A549 treated with Hydrocortisone at 1 μM for 4 hours (cell line): ENCODE data around the gene KLK13. TPM values are rescaled to one million over a fixed set of nuclear protein-coding genes. Genes with fewer than 3 reads are reported as not detected.

Source experiments
- total RNA-seq: library from RNA; stranded (reverse); fragments of 200-300 nt; extraction: Qiagen RNA extraction; gene quantifications from 5 replicates; pipeline ENCODE4 v1.2.3, GENCODE V29; 2022

Gene KLK13, protein sequence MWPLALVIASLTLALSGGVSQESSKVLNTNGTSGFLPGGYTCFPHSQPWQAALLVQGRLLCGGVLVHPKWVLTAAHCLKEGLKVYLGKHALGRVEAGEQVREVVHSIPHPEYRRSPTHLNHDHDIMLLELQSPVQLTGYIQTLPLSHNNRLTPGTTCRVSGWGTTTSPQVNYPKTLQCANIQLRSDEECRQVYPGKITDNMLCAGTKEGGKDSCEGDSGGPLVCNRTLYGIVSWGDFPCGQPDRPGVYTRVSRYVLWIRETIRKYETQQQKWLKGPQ
- 0.13 to 0.23 TPM (median 0.15 TPM) in 3 of 5 replicates, not detected in the others for total RNA-seq

DNA sequence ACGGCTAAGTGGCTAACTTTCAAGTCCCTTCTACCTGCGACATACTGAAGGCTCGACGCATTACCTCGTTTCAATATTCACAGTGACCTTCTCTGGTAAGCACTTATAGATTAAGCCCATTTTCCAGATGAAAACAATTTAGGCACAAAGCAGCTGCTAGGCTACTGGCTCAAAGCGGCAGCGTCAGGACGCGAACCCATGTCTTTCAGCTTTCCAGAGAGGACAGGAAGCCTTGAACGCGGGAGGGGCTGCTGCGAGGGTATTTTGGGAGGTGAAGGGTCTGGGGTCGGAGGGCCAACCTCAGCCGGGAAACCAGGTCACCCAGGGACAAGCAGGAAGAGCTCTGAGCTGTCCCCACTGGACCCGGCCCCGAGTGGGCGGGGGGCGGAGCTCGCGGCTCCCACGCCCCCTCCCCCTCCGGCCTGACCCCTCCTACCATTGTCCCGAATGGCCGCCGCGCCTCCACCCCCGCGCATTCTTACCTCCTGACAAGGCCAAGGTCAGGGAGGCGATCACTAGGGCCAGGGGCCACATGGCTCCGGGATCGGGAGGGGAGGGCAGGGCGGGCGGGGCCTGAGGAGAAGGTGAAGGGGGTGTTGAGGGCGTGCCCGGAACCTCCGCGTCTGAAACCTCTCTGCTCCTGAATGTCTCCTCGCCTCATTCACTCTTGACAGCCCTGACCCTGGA lies at the start of gene KLK13:
Gene KLK13 (minus strand): TSS at position 559 of the 687 bp plus-strand sequence. CDS start 25 bp downstream, at position 534.

DNA sequence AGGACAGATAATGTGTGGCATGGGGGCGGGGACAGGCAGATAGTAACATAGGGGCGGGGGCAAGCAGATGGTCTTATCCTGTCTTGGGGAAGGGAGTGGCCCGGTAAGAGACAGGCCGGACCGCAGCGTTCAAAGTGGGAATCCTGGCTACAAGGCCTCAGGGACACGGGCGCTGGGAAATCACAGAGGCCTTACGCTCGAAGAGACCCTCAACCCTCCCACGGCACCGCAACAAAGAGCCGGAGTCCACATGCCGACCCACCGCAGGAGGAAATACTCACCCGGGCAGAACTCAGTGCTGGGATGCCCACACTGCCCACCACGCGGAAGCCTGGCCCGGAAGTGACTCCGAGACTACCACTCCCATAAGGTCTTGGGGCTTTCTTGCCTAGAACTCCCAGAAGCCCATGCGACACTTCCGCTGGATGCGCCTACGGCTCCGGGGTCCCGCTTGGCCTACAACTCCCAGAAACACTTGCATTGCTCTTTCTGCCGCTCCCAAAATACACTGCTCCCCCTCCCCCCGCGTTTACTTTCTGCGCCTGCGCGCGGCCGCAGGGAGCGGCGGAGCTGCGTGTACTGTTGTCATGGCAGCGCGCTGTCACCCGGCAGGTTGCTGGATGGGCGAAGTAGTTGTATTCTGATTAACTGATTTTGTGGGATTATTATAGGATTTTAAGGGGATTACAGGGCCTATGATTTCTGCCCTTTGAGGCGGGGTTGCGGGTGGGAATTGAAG lies 43.3 kb upstream of the KLK13 start, which contains the start of gene CTU1:
Gene CTU1 (minus strand): TSS at position 344 of the 739 bp plus-strand sequence. CDS start 3,840 bp downstream, outside the sequence.

DNA sequence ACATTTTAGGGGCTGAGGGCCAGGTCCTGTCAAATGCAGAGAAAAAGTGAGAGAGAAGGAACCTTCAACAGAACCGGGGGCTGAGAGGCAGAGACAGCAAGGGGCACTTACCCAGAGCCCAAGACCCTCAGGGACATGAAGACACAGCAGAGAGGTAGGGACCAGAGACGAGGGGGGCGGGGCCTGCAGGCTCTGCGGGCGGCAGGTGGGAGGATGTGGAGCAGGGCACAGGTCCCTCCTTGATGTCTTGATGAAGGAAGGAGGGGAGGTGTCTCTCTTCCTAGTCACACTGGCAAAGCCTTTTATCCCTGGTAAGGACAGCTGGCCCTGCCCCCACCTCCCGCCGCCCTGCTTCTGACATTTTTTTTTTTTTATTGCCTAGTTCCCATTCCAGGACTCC lies 17.7 kb upstream of the KLK13 start, which contains the start of gene KLK14:
Gene KLK14 (minus strand): TSS at position 277 of the 400 bp plus-strand sequence. CDS start 273 bp downstream, at position 4.

DNA sequence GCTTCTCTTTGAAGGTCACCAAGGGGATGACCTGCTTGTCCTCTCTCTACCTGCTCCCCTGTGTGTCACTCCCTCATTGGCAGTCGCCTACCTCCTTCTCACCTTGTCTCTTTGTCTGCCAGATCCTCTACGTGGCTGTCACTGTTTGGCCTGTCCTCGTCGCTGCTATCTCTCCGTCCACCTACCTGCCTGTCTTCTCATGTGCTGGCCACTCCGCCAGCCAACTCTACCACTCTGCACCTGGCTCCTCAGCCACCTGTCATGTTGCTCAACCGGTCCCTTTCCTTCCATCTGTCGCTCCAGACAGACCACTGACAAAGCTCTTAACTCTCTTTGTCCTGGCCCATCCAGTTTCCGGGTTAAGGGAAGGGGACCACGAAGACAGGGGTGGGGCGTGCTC lies 30.2 kb downstream of the KLK13 start, which contains the start of gene KLK12:
Gene KLK12 (minus strand): TSS at position 299 of the 400 bp plus-strand sequence. CDS start 381 bp downstream, outside the sequence.

DNA sequence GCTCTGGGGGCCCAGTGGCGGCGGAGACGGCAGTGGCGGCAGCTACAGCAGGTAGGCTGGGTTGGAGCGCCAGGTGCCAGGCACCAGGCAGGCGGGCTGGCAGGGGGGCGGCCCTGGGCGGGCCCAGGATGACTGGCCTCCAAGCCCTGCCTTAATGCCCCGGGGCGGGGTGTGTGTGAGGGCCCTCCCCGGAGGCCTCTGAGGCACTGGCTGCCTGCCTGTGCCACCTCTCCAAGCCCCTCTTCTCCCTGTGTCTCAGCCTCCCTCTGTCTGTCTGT lies 38.4 kb downstream of the KLK13 start, which contains the start of gene KLK11:
Gene KLK11 (minus strand): TSS at position 63 of the 278 bp plus-strand sequence. CDS start 985 bp downstream, outside the sequence.

DNA sequence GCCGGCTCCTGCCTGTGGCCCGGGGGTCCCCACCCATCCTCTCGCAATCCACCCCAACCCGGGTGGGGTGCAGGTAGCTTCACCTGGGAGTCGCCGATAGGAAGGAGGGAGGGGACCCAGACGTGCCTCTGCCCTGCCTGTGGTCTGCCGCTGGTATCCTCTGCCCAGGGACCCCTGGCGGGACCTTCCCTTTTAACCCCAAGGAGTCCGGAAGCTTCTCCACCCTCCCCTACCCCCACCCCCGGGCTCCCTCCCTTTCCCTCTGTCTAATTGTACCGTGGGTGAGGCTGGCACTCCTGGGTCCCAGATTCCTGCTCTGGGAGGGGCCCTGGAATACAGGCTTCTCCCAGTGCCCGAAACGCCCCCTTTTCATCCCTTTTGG lies 45.4 kb downstream of the KLK13 start, which contains the start of gene KLK10:
Gene KLK10 (minus strand): TSS at position 166 of the 382 bp plus-strand sequence. CDS start 579 bp downstream, outside the sequence.

Other genes with a start within 250 kb of the KLK13 start
- 0.09 to 0.26 TPM (median 0.24 TPM) in 3 of 5 replicates, not detected in the others for gene KLK1, start 241.3 kb downstream of the KLK13 start, total RNA-seq
- not detected in 5 replicates for gene KLK15, start 231.5 kb downstream of the KLK13 start, total RNA-seq
- gene KLK3, start 210.2 kb downstream of the KLK13 start, total RNA-seq = not detected in 5 replicates
- gene KLK2, start 191.7 kb downstream of the KLK13 start, total RNA-seq = 0.10 to 0.37 TPM (median 0.19 TPM) in 4 of 5 replicates, not detected in the other
- 0.12 TPM in 1 of 5 replicates, not detected in the others for gene KLK4, start 153.7 kb downstream of the KLK13 start, total RNA-seq
- gene KLK5, start 112.1 kb downstream of the KLK13 start, total RNA-seq = 0.06 TPM in 1 of 5 replicates, not detected in the others
- gene KLK6, start 95.5 kb downstream of the KLK13 start, total RNA-seq = 0.21 to 0.38 TPM (median 0.28 TPM) in 5 replicates
- 0.17 TPM in 1 of 5 replicates, not detected in the others for gene KLK7, start 81.2 kb downstream of the KLK13 start, total RNA-seq
- gene KLK8, start 63.5 kb downstream of the KLK13 start, total RNA-seq = not detected in 5 replicates
- gene KLK10, start 45.4 kb downstream of the KLK13 start, total RNA-seq = 0.09 to 0.52 TPM (median 0.40 TPM) in 5 replicates
- gene KLK11, start 38.5 kb downstream of the KLK13 start, total RNA-seq = 0.12 TPM in 1 of 5 replicates, not detected in the others
- gene KLK12, start 30.1 kb downstream of the KLK13 start, total RNA-seq = not detected in 5 replicates
- gene KLK14, start 17.8 kb upstream of the KLK13 start, total RNA-seq = 0.26 to 0.44 TPM (median 0.36 TPM) in 5 replicates
- gene CTU1, start 43.3 kb upstream of the KLK13 start, total RNA-seq = 5.1 to 14.7 TPM (median 13.8 TPM) in 5 replicates
- 0.17 TPM in 1 of 5 replicates, not detected in the others for gene SIGLEC9, start 59.8 kb upstream of the KLK13 start, total RNA-seq
- gene SIGLEC7, start 77.2 kb upstream of the KLK13 start, total RNA-seq = not detected in 5 replicates
- 0.14 to 0.22 TPM in 2 of 5 replicates, not detected in the others for gene CD33, start 160.0 kb upstream of the KLK13 start, total RNA-seq
- not detected in 5 replicates for gene SIGLECL1, start 186.0 kb upstream of the KLK13 start, total RNA-seq
- 0.03 to 0.14 TPM (median 0.06 TPM) in 3 of 5 replicates, not detected in the others for gene IGLON5, start 246.6 kb upstream of the KLK13 start, total RNA-seq